H9 (cell line): ENCODE measurements around the gene HMGXB4. TPM values are rescaled to one million over a fixed set of nuclear protein-coding genes. Genes with fewer than 3 reads are reported as not detected.

ENCODE experiments used
- DNase-seq: peaks from one replicate; pipeline ENCODE4 v3.0.0-alpha.2; 2017
- H2AFZ ChIP-seq: one replicate; pipeline ENCODE4 v1.6.1; 2013; ENCODE audit warnings: mild to moderate bottlenecking, low read length, control low read depth, moderate library complexity
- H2AK5ac ChIP-seq: 2 replicates; pipeline ENCODE4 v1.6.1; 2013; ENCODE audit warnings: low read length, control low read depth, mixed read lengths; ENCODE audit not compliant: insufficient read length
- H2BK120ac ChIP-seq: one replicate; pipeline ENCODE4 v1.6.1; 2013; ENCODE audit warnings: low read depth, mild to moderate bottlenecking, low read length, control low read depth, inconsistent platforms; ENCODE audit not compliant: poor library complexity, severe bottlenecking
- H2BK12ac ChIP-seq: 2 replicates; pipeline ENCODE4 v1.6.1; 2013; ENCODE audit warnings: low read length, control low read depth, mixed read lengths, low read depth; ENCODE audit not compliant: insufficient read length
- H2BK15ac ChIP-seq: 2 replicates; pipeline ENCODE4 v1.6.1; 2013; ENCODE audit warnings: low read depth, low read length, control low read depth
- H2BK20ac ChIP-seq: one replicate; pipeline ENCODE4 v1.6.1; 2013; ENCODE audit warnings: low read depth, mild to moderate bottlenecking, low read length, control low read depth, inconsistent platforms; ENCODE audit not compliant: poor library complexity, severe bottlenecking
- H2BK5ac ChIP-seq: 2 replicates; pipeline ENCODE4 v1.6.1; 2013; ENCODE audit warnings: low read length, control low read depth, mixed read lengths; ENCODE audit not compliant: insufficient read length
- H3K14ac ChIP-seq: 2 replicates; pipeline ENCODE4 v1.6.1; 2013; ENCODE audit warnings: low read length, control low read depth; ENCODE audit not compliant: insufficient read depth
- H3K18ac ChIP-seq: 2 replicates; pipeline ENCODE4 v1.6.1; 2013; ENCODE audit warnings: low read depth, mild to moderate bottlenecking, mixed read lengths, low read length, control low read depth; ENCODE audit not compliant: insufficient read length
- H3K23ac ChIP-seq: 2 replicates; pipeline ENCODE4 v1.6.1; 2013; ENCODE audit warnings: low read length, control low read depth, mixed read lengths, low read depth; ENCODE audit not compliant: insufficient read length
- H3K23me2 ChIP-seq: 2 replicates; pipeline ENCODE4 v1.6.1; 2013; ENCODE audit warnings: low read depth, mild to moderate bottlenecking, mixed read lengths, low read length, control low read depth; ENCODE audit not compliant: insufficient read length, poor library complexity, severe bottlenecking
- H3K27ac ChIP-seq: 2 replicates; pipeline ENCODE4 v1.5.1; 2013; ENCODE audit warnings: low read length, control low read depth, mixed read lengths, low read depth; ENCODE audit not compliant: insufficient read length
- H3K27me3 ChIP-seq: 2 replicates; pipeline ENCODE4 v1.6.1; 2013; ENCODE audit warnings: low read length, control low read depth, inconsistent platforms; ENCODE audit not compliant: insufficient read depth
- H3K4ac ChIP-seq: 2 replicates; pipeline ENCODE4 v1.6.1; 2013; ENCODE audit warnings: low read depth, mild to moderate bottlenecking, control low read depth, inconsistent platforms, low read length, moderate library complexity
- H3K4me1 ChIP-seq: 2 replicates; pipeline ENCODE4 v1.6.1; 2013; ENCODE audit warnings: low read length, control low read depth, inconsistent platforms; ENCODE audit not compliant: insufficient read depth
- H3K4me2 ChIP-seq: 2 replicates; pipeline ENCODE4 v1.6.1; 2013; ENCODE audit warnings: low read length, control low read depth, mixed read lengths; ENCODE audit not compliant: insufficient read length, insufficient read depth
- H3K56ac ChIP-seq: 2 replicates; pipeline ENCODE4 v1.6.1; 2013; ENCODE audit warnings: low read depth, mild to moderate bottlenecking, mixed read lengths, low read length, control low read depth; ENCODE audit not compliant: insufficient read length
- H3K79me1 ChIP-seq: 2 replicates; pipeline ENCODE4 v1.6.1; 2013; ENCODE audit warnings: low read depth, mild to moderate bottlenecking, moderate library complexity, low read length, control low read depth, inconsistent platforms; ENCODE audit not compliant: insufficient read depth, poor library complexity, severe bottlenecking
- H3K79me2 ChIP-seq: 2 replicates; pipeline ENCODE4 v1.6.1; 2013; ENCODE audit warnings: low read length, control low read depth, inconsistent platforms; ENCODE audit not compliant: insufficient read depth
- H3K9ac ChIP-seq: 2 replicates; pipeline ENCODE4 v1.6.1; 2013; ENCODE audit warnings: low read length, control low read depth, mixed read lengths; ENCODE audit not compliant: insufficient read length; ENCODE audit errors: extremely low read depth
- H3K9me3 ChIP-seq: one replicate; pipeline ENCODE4 v1.6.1; 2013; ENCODE audit warnings: low read depth, low read length, inconsistent platforms; ENCODE audit not compliant: control insufficient read depth
- H3T11ph ChIP-seq: one replicate; pipeline ENCODE4 v1.6.1; 2013; ENCODE audit warnings: mild to moderate bottlenecking, low read length, control low read depth, inconsistent platforms
- H4K20me1 ChIP-seq: one replicate; pipeline ENCODE4 v1.6.1; 2013; ENCODE audit not compliant: control insufficient read depth, insufficient read length, insufficient read depth
- H4K5ac ChIP-seq: 2 replicates; pipeline ENCODE4 v1.6.1; 2013; ENCODE audit warnings: low read depth, mild to moderate bottlenecking, mixed read lengths, low read length, control low read depth; ENCODE audit not compliant: insufficient read length
- H4K8ac ChIP-seq: replicated peaks from 2 replicates; pipeline ENCODE4 v1.6.1; 2013; ENCODE audit warnings: low read length, control low read depth, mixed read lengths, low read depth; ENCODE audit not compliant: insufficient read length
- H4K91ac ChIP-seq: 2 replicates; pipeline ENCODE4 v1.6.1; 2013; ENCODE audit warnings: low read depth, mild to moderate bottlenecking, moderate library complexity, mixed read lengths, low read length, control low read depth; ENCODE audit not compliant: insufficient read length
- H3K27ac Mint-ChIP-seq, 3 experiments: 2 replicates in 2 of 3; 3 replicates in 1 of 3; pipeline ENCODE4 v1.8.0; 2020 to 2021; ENCODE audit warnings: mixed read lengths in 3 of 3, mild to moderate bottlenecking in 1 of 3, moderate library complexity in 1 of 3
- H3K27me3 Mint-ChIP-seq: 2 replicates; pipeline ENCODE4 v1.8.0; 2021; ENCODE audit warnings: low read depth, mild to moderate bottlenecking, moderate library complexity, mixed read lengths
- H3K36me3 Mint-ChIP-seq, 3 experiments: 2 replicates in 2 of 3; 3 replicates in 1 of 3; pipeline ENCODE4 v1.8.0; 2020 to 2021; ENCODE audit warnings: low read depth in 3 of 3, mixed read lengths in 3 of 3; ENCODE audit not compliant: insufficient read depth in 1 of 3
- H3K4me1 Mint-ChIP-seq, 2 experiments: 2 replicates each; pipeline ENCODE4 v1.8.0; 2020; ENCODE audit warnings: mixed read lengths in 2 of 2
- H3K4me3 Mint-ChIP-seq, 2 experiments: 2 replicates in 1 of 2; 3 replicates in 1 of 2; pipeline ENCODE4 v1.8.0; 2020 to 2021; ENCODE audit warnings: mild to moderate bottlenecking in 2 of 2, mixed read lengths in 2 of 2, moderate library complexity in 1 of 2
- H3K9me3 Mint-ChIP-seq, 2 experiments: 2 replicates in 1 of 2; 3 replicates in 1 of 2; pipeline ENCODE4 v1.8.0; 2020; ENCODE audit warnings: mild to moderate bottlenecking in 2 of 2, mixed read lengths in 2 of 2, moderate library complexity in 1 of 2
- CTCF ChIP-seq: fragments of 200-600 bp; sonication (generic); conservative IDR thresholded peaks from 3 replicates; pipeline ENCODE4 v1.8.0; 2021; ENCODE audit warnings: antibody characterized with exemption, mild to moderate bottlenecking
- WGBS: extraction: QIAGEN DNeasy Blood & Tissue Kit; methylation state at CpG from one replicate; pipeline ENCODE4 v1.1.7; 2013; ENCODE audit warnings: missing lambda C conversion rate, low lambda C conversion rate, mixed read lengths; ENCODE audit not compliant: insufficient read length; ENCODE audit errors: extremely low coverage; 5-methylcytosine and 5-hydroxymethylcytosine counted together
- total RNA-seq: library from RNA; stranded (reverse); gene quantifications from 2 replicates; pipeline ENCODE4 v1.2.1, GENCODE V29; 2021

Gene HMGXB4
- total RNA-seq, 1 experiment from 2014 or later, result 33.5 TPM

- Histone ChIP-seq H3K27ac (no peak overlapping the region), H3K4ac (no peak overlapping the region), H3K9ac (no peak overlapping the region), H3K4me1 (no peaks in the 10 kb centered on the region), H3K18ac (no peak overlapping the region), H4K5ac (no peak overlapping the region), H3K14ac (no peak overlapping the region), H3T11ph (no peak overlapping the region), H3K23me2 (no peaks in the 10 kb centered on the region), H2BK120ac (no peak overlapping the region), H2BK20ac (no peak overlapping the region), H3K27me3 (no peaks in the 10 kb centered on the region), H2AK5ac (no peak overlapping the region), H2BK5ac (no peak overlapping the region), H4K8ac (no peak overlapping the region), H2BK15ac (no peak overlapping the region), H3K79me2 (no peaks in the 10 kb centered on the region), H2AFZ (no peak overlapping the region), H2BK12ac (no peak overlapping the region), H3K56ac (no peak overlapping the region), H3K4me2 (no peak overlapping the region), H3K9me3 (no peaks in the 10 kb centered on the region), H4K91ac (no peak overlapping the region), H4K20me1 (no peaks in the 10 kb centered on the region), H3K79me1 (no peaks in the 10 kb centered on the region), H3K23ac (no peak overlapping the region)
- Mint-ChIP-seq H3K4me3 (no peak overlapping the region), H3K27me3 (no peaks in the 10 kb centered on the region), H3K27ac (peak overlapping the region in 1 of 3 experiments; percentile 18; a peak in 1 of 7 replicates), H3K4me1 (no peaks in the 10 kb centered on the region), H3K36me3 (peaks cover 18 to 54% (median 45%) of the 10 kb centered on the region in 3 experiments; a peak in 6 of 7 replicates), H3K9me3 (no peaks in the 10 kb centered on the region)
- no CpG with 5 or more reads among the region's 21 CpGs for WGBS
- no peak for TF ChIP-seq CTCF
- no peak for DNase-seq
Measured at GRCh38 chr22:35327690-35328471, 70.6 kb downstream of the HMGXB4 start.
